HG03097 (cell line): ENCODE data around the gene PIBF1.
A peak's percentile ranks its signal among the peaks of the same experiment; 100 is the strongest.
"Not testable (repeated sequence)": the region's sequence is repeated elsewhere in the genome, so short reads cannot be mapped to it uniquely, and the experiment has no call there.

Source experiments
- ATAC-seq: cut with Tn5 transposase; IDR thresholded peaks from one replicate; pipeline ENCODE4 v1.9.1; 2021; ENCODE audit not compliant: unreplicated experiment, low FRiP score

The PIBF1 gene

GRCh38 chr13:72820898-72821279, 39.0 kb downstream of the PIBF1 start:
- no peak for ATAC-seq

- no peak for ATAC-seq
Measured at GRCh38 chr13:72823081-72823480, 41.1 kb downstream of the PIBF1 start.

DNA sequence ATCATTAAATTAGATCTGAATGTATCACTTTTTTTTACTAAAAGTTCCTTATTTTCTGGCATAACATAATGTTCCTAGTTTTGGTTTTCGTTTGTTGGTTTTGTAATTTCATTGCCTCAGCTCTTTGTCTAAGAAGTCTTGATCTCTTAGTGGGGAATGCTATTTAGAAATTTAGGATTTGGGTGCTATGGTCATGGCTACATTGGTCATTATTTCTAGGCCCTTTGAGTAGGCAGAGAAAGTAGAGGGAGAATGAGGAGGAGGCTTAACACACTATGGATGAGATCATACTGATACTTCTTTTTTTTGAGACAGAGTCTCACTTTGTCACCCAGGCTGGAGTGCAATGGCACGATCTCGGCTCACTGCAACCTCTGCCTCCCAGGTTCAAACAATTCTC, 41.8 kb downstream of the PIBF1 start:
- ATAC-seq, result no peak

GRCh38 chr13:72834601-72835000, 52.7 kb downstream of the PIBF1 start:
- ATAC-seq, result no peak

- ATAC-seq, result peak; percentile 93
Measured at GRCh38 chr13:72839831-72840426, 58.0 kb downstream of the PIBF1 start.

- no peak for ATAC-seq
Measured at GRCh38 chr13:72842991-72843390, 61.1 kb downstream of the PIBF1 start.

GRCh38 chr13:72845148-72845547, 63.2 kb downstream of the PIBF1 start:
- not testable (repeated sequence) for ATAC-seq

GRCh38 chr13:72849571-72849970, 67.6 kb downstream of the PIBF1 start:
- ATAC-seq, result no peak

DNA sequence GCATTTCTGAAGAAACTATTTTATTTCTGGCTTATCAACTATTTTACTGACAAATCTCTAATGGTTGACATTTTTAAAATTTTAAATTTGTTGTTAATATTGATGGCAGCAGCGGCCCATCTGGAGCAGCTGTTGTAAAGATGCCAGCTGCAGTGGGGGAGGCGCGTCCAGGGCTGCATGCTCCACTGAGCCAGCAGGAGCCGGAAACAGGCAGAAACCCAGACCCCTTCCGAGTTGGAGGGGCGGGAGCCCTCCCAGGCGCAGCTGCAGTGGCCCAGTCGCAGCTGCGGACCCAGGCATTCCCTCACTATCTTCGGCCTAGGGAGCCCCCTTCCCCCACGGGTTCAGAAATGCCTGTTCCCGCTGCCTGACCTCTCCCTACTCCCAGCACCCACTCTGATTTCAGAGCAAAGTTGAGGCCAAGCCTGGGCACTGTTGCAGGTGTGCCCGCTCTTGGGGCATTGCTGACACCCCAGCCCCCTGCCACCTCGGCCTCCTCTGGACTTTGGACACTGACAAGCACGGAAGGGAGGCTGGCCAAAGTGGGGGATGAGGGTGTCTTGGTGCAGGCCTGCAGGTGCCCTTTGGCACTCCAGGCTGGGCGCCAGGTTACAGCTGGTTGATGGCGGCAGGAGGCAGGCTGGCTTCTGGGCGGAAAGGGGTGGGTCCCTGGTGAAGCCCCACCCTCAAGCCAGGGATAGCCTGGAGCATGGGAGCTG, 69.2 kb downstream of the PIBF1 start:
- no peak for ATAC-seq

GRCh38 chr13:72851678-72852014, 69.7 kb downstream of the PIBF1 start:
- ATAC-seq, result no peak

GRCh38 chr13:72852207-72852606, 70.3 kb downstream of the PIBF1 start:
- ATAC-seq, result no peak

- ATAC-seq, result no peak
Measured at GRCh38 chr13:72853000-72853399, 71.1 kb downstream of the PIBF1 start.

DNA sequence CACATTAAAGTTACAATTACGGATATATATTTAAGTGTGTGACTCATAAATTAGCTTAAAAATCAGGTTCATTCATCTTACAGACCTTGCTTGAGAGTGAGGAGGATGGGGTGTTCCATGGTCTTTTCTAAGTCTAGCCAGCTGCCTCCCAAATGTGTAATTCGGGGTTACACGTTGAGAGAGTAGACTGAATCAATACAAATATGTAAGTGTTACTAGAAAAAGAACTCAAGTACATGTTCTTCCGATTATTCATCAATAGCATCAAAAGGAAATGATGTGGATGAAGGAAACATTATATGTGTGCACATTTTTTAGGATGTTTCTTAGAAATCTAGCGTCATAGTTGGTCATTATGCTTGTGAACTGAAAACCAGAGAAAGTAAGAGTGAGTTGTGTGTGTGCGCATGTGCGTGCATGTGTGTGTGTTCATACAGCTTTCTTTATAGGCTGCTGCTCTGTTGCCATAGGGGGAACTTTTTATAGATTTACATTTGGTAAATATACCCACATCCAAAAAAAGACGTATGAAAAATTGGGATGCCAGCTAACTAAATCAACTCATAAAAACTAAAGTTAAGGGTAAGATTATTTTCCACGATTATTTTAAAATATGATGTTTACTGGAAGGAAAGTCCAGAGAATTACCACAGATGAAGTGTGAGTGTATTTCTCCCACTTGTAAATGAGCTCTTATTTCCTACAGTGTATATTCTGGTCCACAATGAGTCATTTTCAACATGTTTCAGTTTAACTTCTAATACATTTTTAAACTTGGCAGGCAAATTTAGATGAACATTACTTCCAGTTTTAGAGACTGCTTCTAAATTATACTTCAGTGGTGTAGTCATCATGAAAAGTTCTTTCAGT, 82.4 kb downstream of the PIBF1 start:
- peak; percentile 83 for ATAC-seq

DNA sequence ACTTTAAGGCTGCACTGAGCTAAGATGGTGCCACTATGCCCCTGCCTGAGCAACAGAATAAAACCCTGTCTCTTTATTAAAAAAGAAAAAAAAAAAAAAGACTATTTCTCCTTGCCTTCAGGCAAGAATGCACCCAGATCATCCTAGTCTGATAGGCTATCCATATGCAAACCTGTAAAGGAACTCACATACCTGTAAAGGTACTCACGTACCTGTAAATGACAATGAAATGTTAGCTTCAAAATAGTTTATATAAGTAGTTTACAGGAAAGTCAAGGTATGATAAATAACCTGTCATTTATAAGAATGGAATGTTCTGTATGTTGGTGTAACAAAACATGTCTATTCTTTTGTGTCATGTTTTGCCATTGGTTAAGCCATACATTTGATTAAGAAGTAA, 86.3 kb downstream of the PIBF1 start:
- ATAC-seq, result no peak

DNA sequence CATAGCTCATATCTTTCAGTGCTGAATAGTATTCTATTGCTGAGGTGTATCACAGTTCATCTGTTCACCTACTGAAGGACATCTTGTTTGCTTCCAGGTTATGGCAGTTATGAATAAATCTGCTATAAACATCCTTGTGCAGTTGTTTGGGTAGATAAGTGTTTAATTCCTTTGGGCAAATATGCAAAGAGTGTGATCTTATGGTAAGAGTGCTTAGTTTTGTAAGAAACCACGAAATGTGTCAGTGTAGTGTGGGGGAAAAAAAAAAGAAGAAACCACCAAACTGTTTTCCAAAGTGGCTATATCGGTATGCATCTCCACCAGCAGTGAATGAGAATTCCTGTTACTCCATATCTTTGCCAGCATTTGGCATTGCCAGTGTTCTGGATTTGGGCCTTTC, 93.3 kb downstream of the PIBF1 start:
- no peak for ATAC-seq

DNA sequence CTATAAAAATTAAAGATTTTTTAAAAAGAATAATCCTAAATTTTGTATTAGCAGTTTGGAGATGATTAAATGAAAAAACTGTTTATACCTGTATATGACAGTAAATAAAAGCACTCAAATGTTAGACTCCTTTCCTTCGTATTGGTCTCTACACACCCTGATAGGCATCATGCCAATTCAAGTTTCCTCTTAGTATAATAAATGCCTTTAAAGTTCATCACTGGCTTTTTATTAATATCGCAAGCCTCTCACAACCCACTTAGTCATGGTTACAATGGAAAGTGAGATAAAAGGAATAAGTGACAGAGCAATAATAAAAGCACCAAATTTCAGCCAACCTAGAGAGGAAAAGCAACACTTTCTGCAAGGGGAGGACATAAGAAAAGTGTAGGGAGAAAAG, 102.2 kb downstream of the PIBF1 start:
- no peak for ATAC-seq

DNA sequence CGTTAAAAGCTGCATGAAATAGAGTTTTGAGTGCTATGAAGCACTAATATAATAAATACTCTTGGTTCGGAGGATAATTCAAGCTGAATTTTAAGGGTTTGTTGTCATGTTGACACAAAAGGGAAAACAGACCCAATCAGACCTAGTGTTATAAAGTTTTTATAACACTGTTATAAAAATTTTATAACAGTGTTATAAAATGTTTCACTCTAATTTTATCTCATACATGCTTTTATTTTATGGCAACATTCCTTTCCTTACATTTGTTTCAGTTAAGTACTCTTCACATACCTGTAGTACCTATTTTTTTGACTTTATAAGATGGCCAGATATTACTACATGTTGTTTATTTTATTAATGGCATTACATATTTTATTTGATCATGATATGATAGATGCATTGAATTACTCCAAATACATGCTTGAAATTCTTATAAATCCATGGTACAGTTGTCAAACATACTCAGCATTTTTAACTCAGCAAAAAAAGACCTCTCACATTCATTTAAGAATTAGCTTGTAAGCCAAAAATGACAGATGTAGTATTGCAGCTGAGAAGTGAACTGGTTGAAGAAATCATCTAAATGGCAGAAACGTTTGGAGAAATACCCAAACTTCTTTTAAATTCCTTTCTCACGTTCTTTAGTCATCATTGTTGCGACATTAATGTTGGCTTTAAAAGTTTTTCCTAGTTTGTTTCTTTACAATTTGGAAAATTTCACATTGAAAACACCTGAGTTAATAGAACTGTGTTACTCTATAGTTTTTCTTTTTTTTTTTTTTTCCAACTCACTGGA, 104.5 kb downstream of the PIBF1 start:
- no peak for ATAC-seq

GRCh38 chr13:72889495-72889894, 107.6 kb downstream of the PIBF1 start:
- no peak for ATAC-seq

- ATAC-seq, result no peak
Measured at GRCh38 chr13:72890546-72890945, 108.6 kb downstream of the PIBF1 start.

- no peak for ATAC-seq
Measured at GRCh38 chr13:72891423-72891822, 109.5 kb downstream of the PIBF1 start.

- ATAC-seq, result no peak
Measured at GRCh38 chr13:72896869-72897268, 114.9 kb downstream of the PIBF1 start.
